C4-2B (cell line): ENCODE measurements around the gene GALNT5.

Experiments
- CTCF ChIP-seq: fragments of 450-650 bp; conservative IDR thresholded peaks from 2 replicates; pipeline ENCODE4 v1.5.1; 2017; ENCODE audit warnings: mild to moderate bottlenecking
- ZFX ChIP-seq: fragments of 450-650 bp; IDR thresholded peaks from 2 replicates; pipeline ENCODE4 v1.6.1; 2017

GRCh38 chr2:157291018-157291417 is 33.5 kb downstream of the GALNT5 start:
- TF ChIP-seq CTCF, result no peak
- no peak for TF ChIP-seq ZFX
